NCI-H2171 treated with DMSO at 0.1 percent for 48 hours (cell line): Measurements from ENCODE around the gene TBC1D16.

Experiments
- DNase-seq: peaks from one replicate; lab custom pipeline; 2025; lab: John Stamatoyannopoulos, UW

TBC1D16 gene

DNA sequence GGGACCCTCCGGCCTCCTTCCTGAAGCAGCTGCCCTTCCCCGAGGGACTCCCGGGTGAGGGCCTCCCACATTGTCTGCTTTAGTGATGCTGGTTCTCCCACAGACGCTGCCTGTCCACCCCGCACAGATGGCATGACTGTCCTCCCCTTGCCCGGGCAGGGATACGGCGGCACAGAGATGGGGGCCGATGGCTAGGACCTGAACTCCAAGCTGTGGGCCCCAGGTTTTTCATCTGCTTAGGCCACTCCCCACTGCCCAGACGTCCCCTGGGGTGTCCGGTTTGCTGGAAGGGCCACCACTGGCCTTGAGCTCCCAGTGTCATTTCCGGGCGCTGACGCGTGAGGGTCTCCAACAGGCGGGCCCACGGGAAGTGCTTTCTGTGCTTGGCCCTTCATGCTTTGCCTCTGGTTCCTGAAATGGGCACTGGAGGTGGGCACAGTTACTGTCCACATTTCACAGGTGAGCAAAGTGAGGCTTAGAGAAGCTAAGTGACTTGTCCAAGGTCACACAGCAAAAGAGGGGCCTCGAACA lies 109.0 kb downstream of the TBC1D16 start:
- DNase-seq: no peak

DNA sequence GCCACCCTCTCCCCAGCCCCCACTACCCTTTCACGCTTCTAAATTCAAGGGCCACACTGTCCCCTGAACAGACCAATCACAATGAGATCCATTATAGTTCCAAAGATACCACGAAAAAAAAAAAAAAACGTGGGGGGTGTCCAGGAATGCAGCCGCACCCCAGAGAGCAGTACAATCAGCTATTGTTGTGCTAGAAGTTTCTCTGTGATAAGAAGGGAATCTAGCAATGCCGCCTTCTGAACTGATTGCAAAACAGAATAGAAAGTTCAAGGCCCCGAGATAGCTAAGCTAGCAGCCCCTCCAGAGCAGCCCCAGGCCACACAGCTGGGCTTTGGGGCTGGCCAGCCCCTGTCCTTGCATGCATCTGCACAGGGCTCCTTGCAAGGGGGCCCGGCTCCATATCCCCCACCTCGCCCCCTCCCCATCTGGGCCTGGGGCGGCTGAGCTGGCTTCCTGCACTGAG lies 109.5 kb downstream of the TBC1D16 start:
- no peak for DNase-seq

DNA sequence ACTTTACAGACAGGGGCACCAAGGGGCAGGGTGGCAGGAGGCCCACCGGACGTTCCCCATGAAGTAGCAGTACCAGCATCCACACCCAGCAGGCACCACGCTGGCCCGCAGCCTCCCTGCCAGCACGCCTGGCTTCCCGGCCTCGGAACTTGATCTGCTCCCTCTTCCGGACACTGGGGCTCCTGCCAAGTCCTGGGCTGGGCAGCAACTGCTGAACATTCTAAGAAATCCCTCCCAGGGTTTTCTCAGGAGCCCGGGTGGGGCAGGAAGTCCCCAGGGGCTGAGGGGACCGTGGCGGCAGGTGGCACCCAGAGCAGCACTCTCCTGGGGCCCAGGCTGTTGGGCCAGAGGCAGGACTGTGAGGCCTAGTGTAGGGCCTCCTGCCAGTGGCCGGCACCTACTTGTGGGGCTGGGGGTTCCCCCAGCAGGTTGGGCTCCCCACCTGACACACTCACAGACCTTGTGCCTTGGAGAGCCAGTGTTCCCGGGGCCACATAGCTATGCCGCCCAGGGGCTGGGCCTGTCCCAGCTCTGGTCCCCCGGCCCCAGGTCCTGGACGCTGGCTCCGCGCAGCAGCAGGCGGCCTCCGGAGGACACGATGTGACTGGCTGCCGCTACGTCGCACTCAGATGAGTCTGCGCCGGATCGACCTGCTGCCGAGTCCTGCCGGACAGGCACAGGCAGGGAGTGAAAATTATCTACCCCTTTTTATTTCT lies 110.3 kb downstream of the TBC1D16 start:
- no peak for DNase-seq

GRCh38 chr17:79924639-79924976 lies 111.1 kb downstream of the TBC1D16 start:
- no peak for DNase-seq

DNA sequence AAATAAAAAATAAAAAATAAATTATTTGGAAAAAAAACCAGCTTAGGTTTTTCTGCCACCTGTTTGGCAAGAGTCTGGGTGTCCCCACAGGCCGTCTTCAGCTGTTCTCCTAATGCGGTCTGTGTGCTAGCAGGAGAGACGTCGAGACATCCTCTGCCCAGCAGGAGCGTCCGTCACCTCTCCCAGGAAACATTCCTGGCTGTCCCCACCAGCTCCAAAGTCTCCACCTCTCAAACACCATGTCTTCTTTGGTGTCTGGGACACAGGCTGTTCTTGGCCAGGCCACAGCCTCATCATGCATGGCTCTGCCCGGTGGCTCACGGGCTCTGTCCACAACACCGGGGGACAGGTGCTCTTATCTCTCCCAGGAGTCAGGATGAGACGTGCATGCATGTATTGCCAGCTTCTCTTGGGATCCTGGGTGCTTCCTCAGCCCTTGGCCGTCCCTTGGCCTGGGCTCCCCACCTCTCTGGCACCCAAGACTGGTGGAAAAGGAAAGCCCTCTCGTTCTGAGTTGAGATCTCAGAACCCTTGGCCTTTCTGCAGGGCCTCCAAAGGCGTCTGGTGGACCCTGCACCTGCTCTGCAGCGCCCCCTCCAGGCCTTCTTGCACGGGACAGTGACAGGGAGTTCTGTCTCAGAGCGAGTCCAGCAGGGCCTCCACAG lies 111.6 kb downstream of the TBC1D16 start:
- DNase-seq: no peak

DNA sequence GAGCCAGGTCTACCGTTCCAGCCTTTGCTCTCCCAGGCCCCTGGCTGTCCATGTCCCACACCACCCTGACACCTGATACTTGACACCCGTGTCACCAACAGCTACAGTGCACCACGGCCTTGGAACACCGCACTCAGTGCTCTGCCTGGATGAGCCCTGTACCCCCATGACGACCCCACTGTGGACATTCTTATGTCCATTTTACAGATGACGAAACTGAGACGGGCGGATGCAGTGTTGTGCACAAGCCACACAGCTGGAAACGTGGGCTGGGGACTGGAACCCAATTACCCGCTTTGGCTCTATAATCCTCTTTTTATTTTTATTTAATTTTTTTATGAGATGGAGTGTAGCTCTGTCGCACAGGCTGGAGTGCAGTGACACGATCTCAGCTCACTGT lies 112.9 kb downstream of the TBC1D16 start:
- no peak for DNase-seq

DNA sequence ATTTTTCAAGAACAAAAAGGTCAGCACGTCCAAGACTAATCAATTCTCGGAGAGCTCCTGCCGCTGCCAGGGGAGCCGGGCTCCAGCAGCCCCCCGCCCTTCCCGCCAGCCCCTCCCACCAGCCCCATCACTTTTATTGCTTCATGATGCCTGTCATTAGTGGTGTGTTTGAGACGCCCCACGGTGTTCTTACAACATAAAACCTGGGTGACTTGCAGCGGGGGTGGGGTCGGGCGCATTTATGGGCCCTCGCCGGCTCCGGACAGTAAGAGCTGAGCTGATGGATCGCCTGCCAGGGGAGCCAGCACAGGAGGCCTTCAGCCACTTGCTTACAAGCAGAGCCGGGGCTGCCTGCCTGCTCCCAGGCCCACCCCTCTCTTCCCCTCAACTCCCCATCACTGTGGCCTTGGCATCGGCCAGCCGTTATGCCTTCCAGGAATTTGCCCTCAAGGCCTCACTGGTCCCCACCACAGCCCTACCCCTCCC lies 113.5 kb downstream of the TBC1D16 start:
- no peak for DNase-seq

- DNase-seq: no peak
Observed at GRCh38 chr17:79921411-79922115, 114.1 kb downstream of the TBC1D16 start.

GRCh38 chr17:79920751-79921410 lies 114.8 kb downstream of the TBC1D16 start:
- no peak for DNase-seq

GRCh38 chr17:79919862-79920720 lies 115.6 kb downstream of the TBC1D16 start:
- no peak for DNase-seq

DNA sequence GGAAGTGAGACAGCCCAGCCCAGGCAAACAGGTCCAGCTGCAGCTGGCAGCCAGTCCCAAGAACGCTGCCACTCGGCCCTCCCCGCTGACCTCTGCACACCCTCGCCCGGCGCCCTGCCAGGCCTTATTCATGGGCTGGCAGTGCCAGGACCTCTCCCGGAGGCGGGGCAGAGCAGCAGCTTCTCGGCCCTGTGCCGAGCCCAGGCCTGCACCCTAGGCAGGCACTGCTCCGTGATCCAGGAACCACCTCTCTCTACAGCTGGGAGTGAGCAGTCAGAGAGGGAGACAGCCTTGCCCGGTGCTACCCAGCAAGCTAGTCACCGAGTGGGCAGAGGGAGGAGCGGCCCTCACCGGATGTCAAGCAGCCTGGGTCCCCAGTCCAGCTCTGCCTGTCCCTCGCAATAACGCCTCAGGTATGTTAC lies 116.5 kb downstream of the TBC1D16 start:
- no peak for DNase-seq

- no peak for DNase-seq
Observed at GRCh38 chr17:79918581-79919163, 117.0 kb downstream of the TBC1D16 start.

DNA sequence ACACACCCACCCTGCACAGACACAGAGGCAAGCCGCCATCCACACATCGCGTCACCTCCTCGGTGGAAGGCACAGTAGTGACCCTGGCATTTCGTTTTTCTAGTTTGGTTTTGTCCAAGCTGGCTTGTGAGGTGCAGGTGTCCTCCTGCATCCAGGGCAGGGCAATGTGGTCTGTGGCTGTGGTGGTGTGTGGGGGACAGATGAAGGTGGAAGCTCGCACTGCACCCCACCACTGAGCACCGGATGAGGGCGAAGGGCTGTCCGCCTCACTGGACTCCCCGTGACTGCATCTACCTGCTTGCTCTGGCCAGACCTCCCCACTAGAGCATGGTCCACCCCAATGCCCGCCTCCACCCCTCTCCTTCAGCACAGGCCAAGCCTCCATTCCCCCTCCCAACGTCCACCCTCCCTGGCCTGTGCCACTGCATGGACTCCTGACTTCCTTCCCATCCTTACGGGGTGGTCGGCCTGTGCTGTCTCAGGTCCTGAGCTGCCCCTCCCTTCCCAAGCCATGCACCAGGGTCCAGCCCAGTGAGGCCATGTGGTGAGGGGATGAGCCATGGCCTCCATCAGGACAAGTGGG lies 117.7 kb downstream of the TBC1D16 start:
- DNase-seq: no peak

DNA sequence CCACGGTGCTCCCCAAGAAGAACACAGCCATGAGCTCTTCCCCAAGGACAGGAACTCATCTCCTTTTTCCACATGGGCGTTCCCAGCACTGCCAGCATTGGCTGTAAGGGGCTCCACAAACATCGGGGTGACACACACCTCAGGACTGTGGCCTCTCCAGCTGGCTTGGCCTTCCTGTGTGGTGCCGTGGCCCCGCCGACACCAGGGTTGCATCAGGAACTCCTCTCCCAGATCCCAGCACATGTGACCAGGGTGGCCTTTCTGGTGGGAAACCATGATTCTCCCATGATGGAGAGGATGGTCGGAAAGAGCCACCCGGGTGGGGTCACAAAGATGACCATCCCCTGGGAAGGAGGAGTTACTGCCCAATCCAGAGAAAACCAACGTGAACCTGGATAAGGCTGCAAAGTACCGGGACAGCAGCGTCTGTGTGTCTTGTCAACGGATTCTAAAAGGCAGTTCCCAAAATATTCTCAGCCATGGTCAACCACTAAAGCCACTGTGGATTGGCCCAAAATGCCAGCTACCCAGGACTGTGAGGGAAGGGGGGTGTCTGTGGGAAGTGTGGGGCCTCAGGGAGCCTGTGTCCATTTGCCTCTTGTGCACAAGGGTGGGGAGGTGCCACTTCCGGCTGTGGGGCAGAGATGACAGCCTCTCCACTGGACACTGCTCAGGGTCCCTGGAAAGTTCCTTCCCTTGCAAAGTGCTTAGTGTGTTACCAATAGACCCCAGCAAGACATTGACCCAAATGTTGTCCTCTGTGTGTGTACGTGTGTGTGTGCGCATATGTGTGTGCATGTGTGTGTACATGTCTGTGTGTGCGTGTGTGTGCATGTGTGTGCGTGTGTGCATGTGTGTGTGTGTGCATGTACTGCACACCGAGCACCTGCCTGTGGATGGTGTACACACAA lies 118.4 kb downstream of the TBC1D16 start:
- no peak for DNase-seq

DNA sequence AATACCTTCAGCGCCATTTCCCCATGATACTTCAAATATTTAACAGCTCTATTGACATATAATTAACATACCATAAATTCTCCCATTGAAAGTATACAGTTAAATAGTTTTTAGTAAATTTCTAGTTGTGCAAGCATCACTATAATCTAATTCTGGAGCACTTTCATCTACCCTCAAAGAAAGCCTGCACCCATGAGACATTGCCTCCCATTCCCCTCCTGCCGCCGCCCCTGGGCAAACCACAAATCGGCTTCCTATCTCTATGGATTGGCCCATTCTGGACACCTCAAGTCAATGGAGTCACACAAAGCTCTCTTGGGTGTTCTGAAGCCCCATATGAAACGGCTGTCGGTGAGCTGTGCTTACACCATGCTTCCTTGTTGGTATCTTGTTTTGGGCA lies 119.2 kb downstream of the TBC1D16 start:
- no peak for DNase-seq

GRCh38 chr17:79915850-79916430 lies 119.7 kb downstream of the TBC1D16 start:
- no peak for DNase-seq

DNA sequence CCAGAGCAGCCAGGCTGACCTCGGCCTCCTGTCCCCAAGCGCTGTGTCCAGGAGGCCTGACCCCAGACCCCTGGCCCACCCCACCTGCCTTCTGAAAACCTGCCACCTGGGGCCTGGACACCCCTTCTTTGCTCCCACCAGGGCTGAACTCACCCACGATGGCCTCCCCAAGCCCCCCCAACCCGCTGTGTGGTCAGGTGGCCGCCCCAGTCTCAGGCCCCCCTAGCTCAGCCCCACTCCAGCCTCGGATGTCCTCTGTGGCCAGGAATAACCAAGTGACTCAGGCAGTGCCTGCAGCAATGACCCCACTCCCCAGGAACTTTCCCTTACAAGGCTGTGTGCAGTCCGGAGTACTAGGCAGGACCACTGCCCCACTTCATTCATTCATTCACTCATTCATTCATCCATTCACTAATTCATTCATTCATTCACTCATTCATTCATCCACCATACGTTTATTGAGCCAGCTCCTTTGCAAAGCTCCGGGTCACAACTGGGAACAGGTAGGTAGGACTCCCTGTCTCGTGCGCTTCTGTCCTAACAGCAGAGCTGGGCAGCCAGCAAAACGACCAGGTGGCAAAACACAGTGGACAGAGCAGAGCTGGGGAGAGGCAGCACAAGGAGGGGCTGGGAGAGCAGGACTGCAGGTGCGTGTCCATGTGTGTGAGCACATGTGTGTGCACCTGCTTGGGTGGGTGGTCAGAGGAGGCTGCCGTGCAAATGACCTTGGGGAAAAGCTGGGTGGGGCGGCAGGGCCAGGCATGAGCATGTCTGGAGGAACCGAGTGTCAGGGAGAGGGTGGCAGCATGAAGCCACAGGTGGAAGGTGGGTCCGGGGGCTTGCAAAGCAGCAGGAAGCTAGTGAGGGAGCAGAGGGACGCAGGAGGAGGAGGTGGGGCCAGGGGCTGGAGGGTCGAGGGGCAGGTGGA lies 120.6 kb downstream of the TBC1D16 start:
- DNase-seq: no peak
